Stimulated activated CD8-positive, alpha-beta memory T cell treated with anti-CD3 and anti-CD28 coated beads, Interleukin-15, amount 100 ng/mL, for 24 hours (primary cell): ENCODE results near the gene DSP.

Source experiments
- DNase-seq: peaks from one replicate; pipeline ENCODE4 v3.0.0-alpha.2; 2020; ENCODE audit warnings: low read depth

Gene DSP, protein sequence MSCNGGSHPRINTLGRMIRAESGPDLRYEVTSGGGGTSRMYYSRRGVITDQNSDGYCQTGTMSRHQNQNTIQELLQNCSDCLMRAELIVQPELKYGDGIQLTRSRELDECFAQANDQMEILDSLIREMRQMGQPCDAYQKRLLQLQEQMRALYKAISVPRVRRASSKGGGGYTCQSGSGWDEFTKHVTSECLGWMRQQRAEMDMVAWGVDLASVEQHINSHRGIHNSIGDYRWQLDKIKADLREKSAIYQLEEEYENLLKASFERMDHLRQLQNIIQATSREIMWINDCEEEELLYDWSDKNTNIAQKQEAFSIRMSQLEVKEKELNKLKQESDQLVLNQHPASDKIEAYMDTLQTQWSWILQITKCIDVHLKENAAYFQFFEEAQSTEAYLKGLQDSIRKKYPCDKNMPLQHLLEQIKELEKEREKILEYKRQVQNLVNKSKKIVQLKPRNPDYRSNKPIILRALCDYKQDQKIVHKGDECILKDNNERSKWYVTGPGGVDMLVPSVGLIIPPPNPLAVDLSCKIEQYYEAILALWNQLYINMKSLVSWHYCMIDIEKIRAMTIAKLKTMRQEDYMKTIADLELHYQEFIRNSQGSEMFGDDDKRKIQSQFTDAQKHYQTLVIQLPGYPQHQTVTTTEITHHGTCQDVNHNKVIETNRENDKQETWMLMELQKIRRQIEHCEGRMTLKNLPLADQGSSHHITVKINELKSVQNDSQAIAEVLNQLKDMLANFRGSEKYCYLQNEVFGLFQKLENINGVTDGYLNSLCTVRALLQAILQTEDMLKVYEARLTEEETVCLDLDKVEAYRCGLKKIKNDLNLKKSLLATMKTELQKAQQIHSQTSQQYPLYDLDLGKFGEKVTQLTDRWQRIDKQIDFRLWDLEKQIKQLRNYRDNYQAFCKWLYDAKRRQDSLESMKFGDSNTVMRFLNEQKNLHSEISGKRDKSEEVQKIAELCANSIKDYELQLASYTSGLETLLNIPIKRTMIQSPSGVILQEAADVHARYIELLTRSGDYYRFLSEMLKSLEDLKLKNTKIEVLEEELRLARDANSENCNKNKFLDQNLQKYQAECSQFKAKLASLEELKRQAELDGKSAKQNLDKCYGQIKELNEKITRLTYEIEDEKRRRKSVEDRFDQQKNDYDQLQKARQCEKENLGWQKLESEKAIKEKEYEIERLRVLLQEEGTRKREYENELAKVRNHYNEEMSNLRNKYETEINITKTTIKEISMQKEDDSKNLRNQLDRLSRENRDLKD (N-terminal part only)

DNA sequence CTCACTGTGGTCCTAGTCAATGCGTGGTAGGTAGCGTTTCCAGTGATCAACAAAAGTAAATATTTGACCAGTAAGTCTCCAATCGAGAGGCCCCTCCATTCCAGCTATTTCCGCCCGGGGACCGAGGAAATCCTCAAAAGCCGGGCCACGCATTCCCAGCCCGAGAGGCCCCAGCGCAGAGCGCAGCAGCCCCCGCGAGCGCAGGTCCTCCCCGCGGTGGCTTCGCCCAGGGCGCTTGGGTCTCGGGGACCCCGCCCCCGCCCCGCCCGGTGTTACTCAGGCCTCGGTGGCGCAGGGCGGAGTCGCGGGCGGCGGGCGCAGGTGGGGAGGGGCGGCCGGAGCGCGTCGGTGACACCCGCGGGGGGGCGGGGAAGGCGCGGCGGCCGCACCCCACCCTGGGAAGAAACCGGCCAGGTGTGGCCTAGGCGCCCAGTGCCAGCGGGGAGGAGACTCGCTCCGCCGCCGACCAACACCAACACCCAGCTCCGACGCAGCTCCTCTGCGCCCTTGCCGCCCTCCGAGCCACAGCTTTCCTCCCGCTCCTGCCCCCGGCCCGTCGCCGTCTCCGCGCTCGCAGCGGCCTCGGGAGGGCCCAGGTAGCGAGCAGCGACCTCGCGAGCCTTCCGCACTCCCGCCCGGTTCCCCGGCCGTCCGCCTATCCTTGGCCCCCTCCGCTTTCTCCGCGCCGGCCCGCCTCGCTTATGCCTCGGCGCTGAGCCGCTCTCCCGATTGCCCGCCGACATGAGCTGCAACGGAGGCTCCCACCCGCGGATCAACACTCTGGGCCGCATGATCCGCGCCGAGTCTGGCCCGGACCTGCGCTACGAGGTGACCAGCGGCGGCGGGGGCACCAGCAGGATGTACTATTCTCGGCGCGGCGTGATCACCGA, at the start of gene DSP:
Gene DSP (plus strand): TSS at position 497 of the 890 bp plus-strand sequence. CDS start 245 bp downstream, at position 742.
- DNase-seq = no peak

DNA sequence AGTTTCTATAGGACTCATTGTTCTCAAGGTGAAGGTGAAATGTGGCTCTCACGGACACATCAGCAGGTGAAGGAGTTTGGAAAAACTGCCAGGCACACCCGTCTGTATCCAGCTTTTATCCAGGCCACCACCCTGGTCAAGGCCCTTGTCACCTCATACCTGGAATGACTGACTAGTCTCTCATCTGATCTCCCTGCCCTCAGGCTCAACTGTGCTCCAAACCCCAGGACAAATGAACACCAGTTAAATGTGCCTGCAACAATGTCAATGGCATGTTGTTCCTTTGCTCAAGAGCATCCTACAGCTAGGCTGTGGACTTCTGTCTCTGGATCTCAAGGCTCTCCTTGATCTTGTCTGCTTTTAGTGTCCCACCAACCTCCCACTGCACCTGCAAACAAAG, 47.6 kb upstream of the DSP start:
- no peak for DNase-seq

DNA sequence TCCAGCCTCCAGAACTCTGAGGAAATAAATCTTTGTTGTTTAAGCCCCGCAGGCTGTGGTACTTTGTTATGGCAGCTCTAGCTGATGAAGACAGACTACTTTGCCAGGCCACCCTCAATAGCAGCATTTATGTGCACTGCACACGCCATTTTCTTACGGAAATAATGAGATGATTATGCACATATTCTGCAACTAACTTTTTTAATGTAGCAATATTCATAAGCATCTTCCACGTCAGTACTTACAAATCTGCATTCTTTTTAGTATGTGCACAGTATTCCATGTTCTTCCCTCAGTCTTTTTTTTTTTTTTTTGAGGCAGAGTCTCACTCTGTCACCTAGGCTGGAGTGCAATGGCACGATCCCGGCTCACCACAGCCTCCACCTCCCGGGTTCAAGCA, 46.8 kb upstream of the DSP start:
- DNase-seq = no peak

DNA sequence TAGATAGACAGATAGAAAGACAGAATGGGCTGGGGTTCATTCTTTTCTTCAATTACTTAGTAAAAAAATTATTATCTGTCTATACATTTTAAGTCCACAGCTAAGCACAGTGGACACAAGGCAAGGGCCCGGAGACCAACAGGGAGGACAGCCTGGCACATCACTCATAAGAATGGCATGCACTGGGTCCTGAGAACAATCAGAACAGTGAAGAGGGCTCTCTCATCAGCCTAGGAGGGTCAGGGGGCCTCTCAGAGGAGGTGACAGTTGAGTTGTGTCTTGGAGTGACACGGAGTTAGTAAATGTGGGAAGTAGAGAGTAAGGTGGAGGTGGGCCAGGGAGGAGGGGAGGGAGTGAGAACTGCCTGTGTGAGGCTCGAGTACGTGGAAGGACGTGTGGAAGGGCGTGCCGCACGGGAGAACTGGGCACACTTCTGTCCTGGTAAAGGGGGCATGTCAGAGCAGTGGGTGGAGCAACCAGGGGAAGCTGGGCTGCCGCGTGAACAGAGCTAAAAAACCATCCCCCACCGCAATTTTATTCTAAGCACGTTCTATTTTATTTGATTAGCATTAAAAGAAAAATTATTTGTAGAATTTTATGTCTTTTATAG, 45.1 kb upstream of the DSP start:
- DNase-seq = no peak

DNA sequence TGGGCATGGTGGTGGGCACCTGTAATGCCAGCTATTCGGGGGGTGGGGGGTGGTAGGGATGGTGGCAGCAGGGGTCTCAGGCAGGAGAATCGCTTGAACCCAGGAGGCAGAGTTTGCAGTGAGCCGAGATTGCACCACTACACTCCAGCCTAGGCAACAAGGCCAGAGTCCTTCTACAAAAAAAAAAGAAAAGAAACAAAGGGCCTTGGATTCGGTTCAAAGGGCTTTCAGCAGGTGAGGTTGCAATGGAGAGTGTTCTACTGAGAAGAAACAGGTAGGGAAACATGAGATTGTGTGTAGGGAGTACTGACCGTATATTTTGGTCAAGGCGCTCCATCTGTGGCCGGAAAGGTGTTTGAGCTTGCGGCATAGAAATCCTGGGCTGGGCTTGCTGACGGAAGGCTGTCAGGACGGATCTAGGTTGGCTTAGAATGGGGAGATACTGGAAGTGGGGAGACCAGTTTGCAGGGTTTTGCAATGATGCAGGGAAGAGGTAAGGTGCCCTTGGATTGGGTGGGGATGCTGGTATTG, 40.7 kb upstream of the DSP start:
- DNase-seq = no peak

DNA sequence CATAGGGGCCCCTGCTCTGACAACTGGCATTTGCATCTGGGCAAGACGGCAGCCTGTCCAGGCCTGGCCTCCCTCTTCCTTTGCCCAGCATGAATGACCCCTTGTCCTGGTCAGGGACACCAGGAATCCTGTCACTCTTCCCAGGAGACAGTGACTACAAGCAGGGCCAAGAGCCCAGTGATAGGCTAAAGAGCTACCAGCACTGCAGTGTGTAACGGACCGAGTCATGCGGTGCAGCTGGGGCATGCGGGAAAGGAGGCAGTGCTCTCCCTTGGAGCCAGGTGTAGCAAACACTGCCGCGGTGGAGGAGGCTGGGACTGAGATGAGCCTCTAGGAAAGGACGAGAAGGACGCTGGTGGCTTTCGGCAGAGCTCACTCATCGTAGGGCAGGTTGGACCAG, 38.7 kb upstream of the DSP start:
- DNase-seq = no peak

DNA sequence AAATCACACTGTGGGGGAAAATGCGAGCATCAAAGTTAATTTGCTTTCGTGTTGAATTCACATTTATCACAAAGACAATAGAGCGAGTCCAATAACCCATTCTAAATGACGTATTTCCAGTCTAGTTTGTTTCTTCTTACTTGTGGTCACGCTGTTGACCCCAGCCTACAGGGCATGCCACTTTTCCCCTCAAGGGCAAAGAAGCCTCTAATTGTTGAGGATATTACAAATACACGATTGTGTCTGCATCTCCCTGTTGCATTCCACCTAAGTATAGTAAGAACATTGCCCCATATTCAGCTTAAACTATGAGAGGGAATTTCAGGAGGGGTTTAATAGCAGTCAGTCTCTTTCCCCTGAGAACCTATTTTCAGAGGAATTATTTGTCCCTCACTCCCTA, 37.4 kb upstream of the DSP start:
- no peak for DNase-seq

DNA sequence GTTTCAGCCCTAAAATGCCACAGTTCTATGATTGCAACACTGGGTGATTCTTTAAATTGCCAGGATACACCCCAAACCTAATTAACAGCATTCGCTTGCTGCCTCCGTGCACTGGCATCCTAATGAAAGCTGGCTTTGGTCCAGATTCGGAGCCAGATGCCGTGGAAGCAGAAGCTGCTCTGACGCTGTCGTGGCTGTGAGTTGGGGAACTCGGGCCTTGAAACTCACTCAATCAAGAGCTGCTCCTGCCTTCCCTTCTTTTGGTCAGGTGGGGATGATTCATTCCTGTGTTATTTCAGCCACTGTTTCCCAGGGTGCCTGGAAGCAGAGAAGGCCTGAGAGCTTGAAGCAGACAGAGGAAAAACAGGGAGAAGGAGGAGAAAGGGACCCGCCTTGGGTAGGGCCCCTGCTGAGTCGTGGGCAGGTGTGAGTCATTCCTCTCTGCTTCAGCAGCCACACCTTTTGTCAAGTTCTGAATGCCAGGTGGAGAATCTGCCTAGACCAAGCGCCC, 36.2 kb upstream of the DSP start:
- DNase-seq = no peak

DNA sequence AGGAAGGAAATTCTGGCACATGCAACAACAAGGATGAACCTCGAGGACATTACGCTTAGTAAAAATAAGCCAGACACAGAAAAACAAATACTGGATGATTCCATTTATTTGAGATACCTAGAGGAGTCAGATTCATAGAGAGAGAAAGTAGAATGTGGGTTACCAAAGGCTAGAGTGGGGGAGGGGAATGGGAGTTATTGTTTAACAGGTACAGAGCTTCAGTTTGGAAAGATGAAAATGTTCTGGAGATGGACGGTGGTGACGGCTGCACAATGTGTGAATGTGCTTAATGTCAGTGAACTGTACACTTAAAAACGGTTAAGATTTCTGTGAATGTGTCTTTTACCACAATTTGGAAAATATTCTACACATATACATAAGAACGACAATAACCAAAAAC, 33.9 kb upstream of the DSP start:
- no peak for DNase-seq

DNA sequence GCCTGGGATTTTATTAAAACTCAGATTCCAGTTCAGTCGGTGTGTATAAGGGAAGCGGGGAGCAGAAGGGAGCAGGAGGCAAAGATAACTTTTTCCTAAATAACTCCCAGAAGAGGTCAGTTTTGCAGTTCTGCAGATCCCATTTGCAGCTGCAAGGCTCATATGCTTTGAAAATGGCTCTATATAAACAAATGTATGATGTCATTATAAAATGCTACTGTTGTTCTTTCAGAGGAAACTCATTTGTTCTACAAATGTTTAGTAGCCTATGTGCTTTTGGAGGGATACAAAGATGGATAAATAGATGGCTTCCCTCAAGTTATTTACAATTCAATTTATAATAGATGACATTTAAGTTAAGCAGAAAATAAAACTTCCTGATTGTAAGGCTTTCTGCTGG, 29.2 kb upstream of the DSP start:
- no peak for DNase-seq

DNA sequence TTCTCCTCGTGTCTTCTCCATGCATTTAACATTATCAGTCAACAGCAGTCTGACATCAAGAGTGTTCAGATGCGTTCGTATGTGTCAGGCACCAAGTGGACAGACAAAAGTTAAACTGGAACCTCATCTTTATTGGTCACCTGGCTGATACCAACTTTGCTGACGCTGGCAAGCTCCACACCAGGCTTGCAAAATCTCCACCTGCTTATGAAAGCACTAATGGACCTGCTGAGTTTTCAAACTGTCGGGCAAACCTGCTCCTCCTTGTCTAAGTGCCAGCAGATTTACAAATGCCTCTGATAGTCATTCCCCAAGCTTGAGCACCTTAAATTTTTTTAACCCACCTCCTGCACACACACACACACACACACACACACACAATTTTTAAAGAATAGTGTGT, 27.9 kb upstream of the DSP start:
- no peak for DNase-seq

DNA sequence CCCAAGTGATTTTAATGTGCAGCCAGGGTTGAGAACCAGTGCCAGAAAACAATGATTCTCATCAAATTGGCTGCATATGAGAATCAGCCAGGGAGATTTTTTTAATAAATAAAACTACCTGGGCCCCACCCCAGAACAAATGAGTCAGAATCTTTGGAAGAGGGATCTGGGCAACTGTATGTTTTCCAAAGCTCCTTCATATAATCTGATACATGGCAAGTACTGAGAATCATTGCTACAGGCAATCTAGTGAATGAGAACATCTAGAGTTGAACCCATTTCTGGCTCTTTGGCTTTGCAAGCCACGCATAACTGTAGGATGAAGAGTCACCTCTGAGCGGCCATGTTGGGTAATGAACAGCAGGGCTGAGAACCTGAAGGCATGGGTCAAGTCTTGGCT, 26.1 kb upstream of the DSP start:
- no peak for DNase-seq

DNA sequence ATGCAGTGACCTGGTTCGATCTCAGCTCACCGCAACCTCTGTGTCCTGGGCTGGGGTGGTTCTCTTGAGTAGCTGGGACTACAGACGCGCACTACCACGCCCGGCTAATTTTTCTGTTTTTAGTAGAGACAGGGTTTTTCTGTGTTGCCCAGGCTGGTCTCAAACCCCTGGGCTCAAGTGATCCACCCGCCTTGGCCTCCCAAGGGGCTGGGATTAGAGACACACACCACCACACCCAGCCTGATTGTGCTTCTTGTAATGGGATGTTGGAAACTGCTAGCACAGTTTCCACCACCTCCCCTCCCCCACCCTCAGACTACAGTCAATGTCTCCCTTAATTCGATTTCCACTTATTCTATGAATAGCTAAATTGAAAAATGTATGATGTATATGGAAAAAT, 22.6 kb upstream of the DSP start:
- DNase-seq = no peak

DNA sequence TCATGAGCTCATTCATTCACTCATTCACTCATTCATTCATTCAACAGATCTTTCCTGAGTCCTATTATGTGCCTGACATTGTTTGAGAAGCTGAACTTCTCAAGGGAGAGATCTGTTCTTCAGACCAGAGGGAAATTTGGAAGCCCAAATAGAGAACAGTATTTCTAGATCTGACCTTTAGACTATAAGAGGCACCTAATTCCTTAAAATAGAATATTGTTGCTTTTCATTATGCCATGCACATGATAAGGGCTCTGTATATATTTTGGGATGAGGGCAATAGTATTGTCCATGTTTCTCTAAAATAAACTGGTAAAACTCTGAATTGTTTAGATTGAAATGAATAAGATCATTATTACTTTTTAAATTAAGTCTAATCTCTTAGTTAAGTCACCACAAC, 18.6 kb upstream of the DSP start:
- DNase-seq = no peak

DNA sequence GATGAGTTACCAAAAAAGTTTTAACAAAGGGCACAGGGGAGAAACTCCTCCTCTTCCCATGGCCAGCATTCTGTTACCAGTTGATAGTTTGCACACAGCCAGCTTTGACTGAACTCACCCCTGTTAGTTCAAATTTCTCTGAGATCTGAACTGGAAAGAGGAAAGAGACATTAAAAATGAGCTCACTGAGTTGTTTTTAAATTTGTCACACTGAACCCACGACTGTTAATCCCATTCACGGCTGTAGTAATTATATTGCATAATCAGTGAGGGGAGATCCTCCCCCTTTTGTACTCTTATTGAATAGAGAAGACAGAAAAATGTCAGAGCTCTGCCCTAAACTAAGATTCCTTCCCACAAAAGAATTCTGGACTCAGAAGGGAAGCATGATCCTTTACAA, 17.5 kb upstream of the DSP start:
- no peak for DNase-seq

DNA sequence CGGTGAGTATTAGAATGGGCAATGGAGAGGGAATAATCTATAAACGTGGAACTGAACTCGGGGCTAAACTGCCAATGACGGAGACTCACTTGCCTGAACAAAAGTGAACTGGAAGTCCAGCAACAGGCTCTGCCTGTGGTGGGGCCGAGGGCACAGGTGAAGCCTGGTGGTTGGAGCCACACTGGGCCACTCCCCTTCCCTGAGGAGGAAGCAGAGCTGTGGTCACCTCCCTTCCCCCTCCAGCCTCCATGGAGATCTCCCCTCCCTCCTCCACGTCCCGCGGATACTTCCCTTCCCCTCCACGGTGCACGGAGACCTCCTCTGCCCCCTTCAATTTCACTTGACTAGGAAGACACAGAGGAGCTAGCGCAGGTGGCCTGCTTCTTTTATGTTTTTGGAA, 14.7 kb upstream of the DSP start:
- no peak for DNase-seq

DNA sequence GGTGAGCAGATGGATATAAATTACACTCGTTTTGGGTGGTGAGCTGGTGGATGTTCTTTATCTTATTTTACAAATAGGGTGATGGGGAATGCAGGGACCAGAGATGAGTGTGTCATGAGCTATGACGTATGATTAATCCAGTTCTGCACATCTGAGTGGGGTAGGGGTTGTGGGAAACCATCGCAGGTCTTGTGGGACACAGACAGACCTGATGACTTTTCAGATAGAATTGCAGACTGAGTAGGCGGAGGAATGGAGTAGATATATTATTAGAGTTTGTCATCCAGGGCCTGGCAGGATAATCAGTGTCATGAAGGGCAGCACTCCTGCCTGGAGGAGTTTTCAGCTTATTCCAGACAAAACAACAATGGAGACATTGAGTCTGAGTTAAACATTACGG, 12.9 kb upstream of the DSP start:
- no peak for DNase-seq

DNA sequence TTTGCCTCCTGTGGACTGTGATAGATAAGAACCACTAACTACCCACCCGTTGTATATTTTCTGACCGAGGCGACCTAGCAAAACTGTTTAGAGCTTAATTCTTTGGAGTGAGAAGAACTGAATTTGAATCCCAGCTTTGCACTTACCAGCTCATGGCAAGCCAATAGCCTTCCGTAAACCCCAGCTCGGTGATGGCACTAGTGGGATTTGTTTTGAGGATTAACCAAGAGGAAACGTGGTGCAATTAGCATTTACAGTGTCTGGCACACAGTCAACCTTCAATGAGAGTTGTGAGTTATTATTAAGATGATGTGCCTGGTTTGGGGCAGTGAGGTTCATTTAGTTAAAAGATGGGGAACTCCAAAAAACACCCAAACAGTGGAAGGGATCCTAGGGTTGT, 12.3 kb upstream of the DSP start:
- no peak for DNase-seq

DNA sequence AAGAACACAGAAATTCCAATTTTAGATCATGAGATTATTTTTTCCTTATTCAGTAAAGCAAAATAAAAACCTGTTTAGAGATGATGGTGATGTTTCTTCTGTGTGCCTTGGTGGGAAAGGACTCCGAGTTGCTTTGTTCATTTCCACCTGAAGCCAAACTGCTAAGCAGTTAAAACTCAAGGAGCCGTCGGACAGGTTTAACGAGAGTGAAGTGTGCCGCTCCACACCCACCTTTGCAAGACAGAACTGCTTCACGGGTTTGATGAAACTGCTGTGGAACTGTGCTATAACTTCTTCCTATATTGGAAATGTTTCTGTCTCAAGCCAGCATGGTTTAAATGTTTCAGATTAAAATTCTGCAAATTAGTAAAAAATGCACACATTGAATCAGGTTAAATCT, 9.2 kb upstream of the DSP start:
- no peak for DNase-seq

DNA sequence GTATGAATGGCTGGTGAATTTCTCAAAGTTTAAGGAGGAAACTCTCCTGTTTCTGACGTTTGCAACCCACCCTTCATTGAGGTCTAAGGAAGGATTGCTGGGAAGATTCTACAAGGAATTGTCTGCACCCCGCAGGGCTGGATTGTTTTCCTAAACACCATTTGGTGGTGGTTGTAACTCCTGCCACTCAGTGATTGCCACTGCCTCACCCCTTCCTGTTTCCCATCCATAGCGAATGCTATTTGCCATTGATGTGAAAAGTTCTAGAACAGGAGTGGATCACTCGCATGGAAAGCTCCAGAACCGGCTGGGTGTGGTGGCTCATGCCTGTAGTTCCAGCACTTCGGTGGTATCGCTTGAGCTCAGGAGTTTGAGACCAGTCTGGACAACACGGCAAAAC, 8.7 kb upstream of the DSP start:
- no peak for DNase-seq

DNA sequence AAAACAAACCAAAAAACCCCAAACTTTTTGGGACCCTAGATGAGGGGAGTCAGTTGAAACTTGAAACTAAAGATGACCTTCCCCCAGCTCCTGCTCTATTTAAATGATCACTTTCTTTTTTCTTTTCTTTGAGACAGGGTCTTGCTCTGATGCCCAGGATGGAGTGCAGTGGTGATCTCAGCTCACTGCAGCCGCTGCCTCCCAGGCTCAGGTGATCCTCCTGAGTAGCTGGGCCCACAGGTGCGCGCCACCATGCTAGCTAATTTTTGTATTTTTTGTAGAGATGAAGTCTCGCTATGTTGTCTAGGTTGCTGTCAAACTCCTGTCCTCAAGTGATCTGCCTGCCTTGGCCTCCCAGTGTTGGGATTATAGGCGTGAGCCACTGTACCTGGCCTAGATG, 7.3 kb upstream of the DSP start:
- DNase-seq = no peak
